GM21576 (cell line): ENCODE results near the gene CHD6.

ENCODE experiments used
- ATAC-seq: cut with Tn5 transposase; IDR thresholded peaks from one replicate; pipeline ENCODE4 v1.9.1; 2021; ENCODE audit warnings: mild to moderate bottlenecking, moderate library complexity; ENCODE audit not compliant: unreplicated experiment

Gene CHD6, protein sequence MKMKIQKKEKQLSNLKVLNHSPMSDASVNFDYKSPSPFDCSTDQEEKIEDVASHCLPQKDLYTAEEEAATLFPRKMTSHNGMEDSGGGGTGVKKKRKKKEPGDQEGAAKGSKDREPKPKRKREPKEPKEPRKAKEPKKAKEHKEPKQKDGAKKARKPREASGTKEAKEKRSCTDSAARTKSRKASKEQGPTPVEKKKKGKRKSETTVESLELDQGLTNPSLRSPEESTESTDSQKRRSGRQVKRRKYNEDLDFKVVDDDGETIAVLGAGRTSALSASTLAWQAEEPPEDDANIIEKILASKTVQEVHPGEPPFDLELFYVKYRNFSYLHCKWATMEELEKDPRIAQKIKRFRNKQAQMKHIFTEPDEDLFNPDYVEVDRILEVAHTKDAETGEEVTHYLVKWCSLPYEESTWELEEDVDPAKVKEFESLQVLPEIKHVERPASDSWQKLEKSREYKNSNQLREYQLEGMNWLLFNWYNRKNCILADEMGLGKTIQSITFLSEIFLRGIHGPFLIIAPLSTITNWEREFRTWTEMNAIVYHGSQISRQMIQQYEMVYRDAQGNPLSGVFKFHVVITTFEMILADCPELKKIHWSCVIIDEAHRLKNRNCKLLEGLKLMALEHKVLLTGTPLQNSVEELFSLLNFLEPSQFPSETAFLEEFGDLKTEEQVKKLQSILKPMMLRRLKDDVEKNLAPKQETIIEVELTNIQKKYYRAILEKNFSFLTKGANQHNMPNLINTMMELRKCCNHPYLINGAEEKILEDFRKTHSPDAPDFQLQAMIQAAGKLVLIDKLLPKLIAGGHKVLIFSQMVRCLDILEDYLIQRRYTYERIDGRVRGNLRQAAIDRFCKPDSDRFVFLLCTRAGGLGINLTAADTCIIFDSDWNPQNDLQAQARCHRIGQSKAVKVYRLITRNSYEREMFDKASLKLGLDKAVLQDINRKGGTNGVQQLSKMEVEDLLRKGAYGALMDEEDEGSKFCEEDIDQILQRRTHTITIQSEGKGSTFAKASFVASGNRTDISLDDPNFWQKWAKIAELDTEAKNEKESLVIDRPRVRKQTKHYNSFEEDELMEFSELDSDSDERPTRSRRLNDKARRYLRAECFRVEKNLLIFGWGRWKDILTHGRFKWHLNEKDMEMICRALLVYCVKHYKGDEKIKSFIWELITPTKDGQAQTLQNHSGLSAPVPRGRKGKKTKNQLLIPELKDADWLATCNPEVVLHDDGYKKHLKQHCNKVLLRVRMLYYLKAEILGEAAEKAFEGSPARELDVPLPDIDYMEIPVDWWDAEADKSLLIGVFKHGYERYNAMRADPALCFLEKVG (N-terminal part only)

DNA sequence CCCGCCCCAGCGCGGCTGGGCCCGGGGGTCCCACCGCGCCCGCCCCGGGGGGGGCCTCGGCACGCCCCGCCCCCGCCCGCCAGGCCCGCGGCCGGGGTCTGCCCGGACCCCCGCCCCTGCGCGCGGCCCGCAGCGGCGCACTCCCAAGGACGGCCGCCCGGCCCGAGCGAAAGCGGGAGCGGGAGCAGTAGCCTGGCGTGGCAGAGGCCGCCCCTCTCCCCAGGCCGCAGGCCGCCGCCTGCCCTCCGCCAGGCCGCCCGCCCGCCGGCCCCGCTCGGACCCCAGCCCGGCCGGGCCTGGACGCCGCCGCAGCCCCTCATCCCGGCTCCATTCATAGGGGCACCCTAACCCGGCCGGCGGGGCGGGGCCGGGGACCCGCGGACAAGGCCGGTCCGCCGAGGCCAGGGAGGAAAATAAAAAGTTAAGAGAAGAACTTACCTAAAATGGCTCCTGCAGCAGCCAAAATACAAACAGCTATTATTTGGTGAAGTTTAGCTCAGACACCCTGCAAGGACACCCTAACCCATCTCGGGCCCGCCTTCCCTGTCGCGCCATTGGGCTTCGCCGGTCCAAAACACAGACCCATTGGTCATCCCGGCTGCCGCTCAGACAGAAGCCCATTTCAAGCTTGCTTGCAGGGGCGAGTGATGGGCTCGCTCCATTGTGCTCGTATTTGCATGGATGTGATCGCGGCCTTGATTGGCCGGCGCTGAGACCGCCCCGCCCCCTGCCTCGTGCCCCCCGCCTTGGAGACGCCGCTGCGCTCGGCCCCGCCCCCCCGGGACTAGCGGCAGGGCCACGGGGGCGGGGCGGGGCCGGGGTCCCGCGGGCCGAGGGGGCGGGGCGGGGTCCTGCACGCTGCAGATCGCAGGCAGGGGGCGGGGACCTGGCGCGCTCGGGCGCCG is at the start of gene CHD6:
Gene CHD6 (minus strand): TSS at position 476 of the 905 bp plus-strand sequence. CDS start 67,040 bp downstream, outside the sequence.
- ATAC-seq = peak; percentile 99

DNA sequence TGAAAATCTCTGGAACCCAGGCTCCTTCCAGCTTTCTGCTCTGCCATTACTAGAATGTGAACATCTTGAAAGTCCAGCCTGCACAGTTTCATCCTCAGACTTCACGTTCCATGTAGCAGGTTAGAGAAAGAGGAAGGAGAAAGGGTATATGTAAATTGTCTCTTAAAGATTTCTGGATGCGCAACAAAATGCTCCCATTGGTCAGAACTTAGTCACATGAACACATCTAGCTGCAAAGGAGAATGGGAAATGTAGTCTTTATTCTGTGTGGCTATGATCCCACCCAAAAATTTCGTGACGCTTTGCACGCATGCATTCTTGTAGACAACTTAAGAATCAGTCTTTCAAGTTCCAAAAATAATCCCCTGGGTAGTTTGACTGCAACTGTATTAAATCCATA is 46.4 kb upstream of the CHD6 start:
- ATAC-seq = no peak

DNA sequence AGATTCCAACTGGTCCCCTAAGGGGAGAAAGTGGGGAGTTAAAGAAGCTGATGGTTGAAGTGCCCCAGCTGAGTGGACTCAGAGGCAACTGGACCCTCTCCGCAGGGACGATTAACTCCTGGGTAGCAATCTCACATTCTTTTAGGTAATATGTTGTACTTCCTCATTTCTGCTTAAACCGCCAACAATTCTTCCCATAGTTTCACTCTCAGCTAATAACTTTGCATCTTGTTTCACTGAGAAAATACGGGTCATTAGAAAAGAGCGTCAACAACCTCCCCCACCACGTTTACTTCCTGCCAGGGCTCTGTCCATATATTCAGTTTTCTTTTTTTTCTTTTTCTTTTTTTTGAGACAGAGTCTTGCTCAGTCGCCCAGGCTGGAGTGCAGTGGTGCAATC is 39.5 kb upstream of the CHD6 start:
- no peak for ATAC-seq

DNA sequence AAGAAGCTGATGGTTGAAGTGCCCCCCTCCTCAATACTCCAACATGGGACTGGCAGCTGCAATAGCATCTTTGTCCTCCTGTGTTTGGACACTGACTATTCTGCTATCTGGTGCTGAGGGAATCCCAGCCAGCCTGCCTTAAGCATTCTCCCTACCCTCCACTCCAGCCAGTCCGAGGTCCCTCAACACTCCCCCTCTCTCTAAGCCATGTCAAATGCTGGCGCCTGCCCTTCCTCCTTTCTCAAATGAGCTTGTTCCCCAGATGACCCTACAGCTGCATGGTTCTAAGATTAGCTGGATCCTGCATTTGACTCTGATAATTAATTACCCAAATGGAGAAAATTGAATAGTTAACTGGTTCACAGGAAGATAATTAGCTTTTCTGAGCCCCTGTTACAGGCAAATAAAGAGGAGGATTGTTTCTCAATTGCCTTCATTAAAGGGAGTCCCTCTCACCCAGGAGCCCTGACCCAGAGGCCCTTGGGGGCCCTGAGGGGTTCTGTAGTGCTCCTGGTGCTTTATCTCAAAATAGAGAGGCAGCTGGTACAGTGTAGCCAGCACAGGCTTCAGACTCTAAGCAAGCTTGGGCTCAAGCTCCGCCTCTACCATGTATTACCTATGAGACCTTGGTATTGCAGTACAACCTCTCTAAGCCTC is 37.9 kb upstream of the CHD6 start:
- ATAC-seq = no peak

DNA sequence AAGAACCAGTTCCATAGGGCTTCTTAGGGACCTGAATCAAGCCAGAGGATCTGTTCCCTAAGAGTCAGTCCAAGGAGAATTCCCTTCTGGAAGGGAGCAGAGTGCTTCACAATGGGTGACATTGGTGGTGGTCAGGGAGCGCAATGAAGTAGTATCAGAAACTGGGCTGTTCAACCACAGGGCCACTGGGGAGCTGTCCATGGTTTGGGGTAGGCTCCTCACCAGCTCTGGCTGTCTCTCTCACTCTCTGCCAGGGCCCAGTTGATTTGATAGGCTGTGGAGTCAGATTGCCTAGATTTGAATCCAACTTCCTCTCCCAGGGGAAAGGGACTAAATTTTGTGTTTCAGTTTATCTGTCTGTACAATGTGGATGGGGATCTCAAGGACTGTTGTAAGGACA is 36.7 kb upstream of the CHD6 start:
- ATAC-seq = no peak

DNA sequence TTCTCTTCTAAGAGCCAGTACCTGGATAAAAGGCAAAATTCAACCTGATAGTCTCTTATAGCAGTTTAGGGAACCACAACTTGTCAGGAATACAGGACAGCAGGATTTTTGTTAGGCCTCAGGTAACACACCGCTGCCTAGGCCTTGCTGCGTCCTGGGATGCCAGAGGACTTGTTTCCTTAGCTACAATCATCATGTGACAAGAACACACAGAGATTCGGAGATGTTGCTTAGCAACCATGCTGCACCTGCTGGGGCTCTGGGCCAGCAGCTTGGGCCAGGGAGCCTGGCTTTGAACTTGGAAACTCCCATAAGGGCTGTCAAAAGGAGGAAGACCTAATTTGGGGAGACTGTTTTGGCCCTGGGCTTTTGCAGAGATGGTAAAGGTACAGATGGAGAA is 36.1 kb upstream of the CHD6 start:
- no peak for ATAC-seq

DNA sequence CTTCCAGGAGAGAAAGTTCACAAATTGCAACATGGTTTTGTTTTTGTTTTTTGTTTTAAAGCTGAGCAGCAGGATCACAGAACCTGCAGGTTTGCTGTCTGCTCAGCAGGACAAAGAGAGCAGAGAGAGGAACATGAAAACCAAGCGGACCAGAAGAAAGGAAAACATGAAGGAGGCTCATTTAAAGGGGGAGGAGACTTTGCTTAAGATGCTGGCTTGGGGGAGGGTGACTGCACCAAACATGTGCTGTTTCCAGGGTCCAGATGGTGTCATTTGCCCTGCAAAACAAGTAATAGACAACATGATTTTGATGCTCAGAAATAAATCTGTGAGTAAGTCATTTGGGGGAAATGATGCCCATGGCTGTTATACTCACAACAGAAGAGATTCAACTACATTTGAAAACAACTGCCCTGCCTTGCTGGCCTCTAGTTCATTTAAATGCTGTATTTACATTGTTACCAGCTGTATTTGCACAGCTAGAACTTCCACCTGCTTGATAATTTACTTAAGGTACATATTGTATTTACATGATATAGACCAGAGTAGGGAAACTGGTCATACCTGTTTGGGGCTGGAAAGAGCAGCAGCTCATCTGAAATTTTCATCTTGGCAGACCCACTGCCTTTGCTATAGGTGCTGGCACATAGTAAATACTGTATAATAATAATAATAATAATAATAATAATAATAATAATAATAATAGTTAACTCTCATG is 32.2 kb upstream of the CHD6 start:
- ATAC-seq = no peak

DNA sequence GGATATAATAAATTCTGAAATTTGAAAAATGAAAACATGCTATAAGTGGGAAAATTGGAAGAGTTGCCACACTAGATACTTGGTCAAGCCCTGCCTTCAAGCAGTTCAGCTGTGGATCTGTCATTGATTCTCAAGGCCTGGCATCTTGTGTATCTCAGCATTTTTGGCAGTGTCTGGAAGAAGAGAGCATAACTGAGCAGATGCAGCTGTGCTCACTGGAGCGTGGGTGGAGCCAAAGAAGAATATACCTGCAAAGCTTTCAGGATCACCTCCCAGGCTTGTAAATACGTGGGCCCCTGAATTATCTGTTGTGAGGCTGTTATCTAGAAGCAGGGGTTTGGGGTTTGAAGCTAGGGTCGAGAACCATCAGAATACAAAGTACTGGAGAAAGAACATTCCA is 31.3 kb upstream of the CHD6 start:
- ATAC-seq = no peak

DNA sequence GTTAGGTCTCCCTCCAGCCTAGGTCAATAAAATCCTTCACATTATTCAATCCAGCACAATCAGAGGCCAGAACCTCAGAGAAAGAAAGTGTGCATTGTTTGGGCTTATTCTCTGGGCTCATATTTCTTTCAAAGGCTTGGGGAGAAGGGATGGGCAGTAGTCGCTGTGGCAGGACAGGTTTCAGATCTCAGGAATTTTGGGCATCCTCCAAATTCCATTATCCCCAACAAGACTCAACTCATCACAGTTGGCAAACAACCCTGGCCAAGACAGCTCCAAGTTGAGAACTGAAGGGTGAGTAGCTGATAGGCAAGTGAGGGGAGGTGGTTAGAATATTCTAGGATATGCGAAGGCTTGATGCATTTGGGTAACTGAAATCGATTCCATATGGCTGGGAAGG is 27.2 kb upstream of the CHD6 start:
- no peak for ATAC-seq

DNA sequence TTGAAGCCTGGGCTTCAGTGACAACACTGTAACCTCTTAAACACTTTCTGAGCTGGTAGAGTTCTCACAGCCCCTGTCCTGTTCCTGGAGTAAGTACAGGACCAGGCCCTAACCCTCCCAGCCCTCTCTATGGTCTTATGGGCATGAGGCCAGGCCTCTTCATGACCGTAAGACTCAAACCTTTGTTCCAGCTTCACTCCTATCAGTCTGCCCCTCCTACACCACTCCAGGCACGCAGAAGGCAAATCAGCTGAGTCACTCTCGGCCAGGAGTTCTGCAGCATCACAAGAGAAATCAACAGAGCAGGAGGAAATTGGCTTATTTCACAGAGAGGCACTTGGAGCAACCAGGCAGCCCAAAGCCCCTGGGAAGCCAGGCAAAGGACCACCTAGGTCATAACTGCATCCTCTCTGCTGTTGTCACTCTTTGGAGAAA is 25.3 kb upstream of the CHD6 start:
- ATAC-seq = no peak

DNA sequence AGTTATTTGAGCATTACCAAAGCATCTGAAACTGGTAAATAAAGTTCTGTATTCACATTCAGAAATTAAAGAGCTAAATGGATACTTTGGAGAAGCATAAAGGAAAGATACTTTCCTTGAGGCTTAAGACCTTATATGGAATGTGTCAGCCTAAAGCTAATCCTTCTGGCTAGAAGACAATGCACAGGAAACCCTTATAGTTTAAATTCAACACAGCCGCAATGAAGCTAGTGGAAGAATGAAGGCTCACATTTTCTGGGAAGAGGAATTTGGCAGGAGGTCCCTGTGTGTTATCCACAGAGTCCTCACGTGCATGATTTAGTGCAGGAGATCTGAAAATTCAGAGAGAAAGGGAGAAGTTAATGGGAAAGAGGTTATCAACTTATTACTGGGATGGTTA is 21.5 kb upstream of the CHD6 start:
- no peak for ATAC-seq

DNA sequence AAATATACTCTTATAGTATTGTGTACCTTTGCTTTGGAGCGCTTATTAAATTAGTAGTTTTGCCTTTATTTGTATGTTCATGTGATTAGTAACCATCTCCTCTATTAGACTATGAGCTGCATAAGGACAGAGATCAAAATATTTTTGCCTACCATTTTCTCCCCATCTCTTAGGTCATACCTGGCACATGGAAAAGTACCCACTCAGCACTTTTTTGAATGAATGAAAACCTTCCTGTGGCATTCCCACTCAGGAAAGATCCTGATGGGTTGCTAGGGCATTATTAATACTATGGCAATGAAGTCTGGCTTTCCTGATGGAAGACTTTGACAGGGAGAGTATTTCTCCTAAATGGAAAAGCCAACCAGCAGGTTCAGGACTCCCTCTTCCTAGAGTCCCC is 20.3 kb upstream of the CHD6 start:
- ATAC-seq = no peak

DNA sequence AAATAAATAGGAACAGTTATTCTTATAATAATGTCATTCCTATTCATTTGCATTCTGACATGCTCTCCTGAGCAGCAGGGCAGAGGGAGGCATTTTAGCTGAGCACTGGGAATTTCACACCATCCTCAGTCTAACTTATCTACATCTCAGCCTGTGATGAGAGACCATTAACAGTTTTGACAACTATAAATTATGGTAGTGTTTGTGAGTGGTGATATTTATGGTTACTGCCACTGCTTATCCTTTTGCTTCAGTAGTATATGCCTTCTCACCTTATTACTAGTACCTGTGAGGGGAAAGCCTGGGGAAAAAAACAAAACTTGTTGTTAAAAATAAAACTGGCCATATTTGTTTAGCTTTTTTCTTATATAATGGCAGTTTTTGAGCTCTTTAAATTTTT is 17.0 kb upstream of the CHD6 start:
- no peak for ATAC-seq

DNA sequence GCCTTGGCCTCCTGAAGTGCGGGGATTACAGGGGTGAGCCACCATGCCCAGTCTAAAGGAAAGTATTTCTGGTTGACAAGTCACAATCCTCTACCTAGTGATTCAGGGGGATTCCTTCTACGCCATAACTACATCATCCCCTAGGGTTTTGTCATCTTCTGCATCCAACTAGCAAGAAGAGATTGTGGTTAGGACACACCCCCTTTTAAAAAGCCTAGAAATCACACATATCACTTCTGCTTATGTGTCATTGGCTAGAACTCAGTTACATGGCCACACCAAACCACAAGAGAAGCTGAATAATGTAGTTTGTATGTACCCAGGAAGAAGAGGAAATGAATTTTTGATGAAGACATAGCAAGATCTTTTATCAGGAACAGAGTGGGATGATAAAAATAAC is 14.7 kb upstream of the CHD6 start:
- ATAC-seq = no peak

DNA sequence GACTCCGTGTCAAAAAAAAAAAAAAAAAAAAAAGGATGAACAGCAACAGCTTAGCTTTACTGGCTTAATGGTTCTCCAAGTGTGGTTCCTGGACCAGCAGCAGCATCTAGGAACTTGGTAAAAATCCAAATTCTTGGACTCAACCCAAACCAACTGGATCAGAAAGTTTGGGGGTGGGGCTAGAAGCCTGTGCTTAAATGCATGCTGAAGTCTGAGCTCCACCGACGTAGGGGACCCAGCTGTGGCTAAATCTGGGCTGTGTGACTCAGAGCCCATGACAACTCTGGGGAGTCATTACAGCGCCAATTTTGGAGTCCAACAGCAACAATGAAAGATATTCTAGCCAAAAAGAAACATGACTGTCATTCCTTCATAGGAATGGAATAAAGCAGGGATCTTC is 13.6 kb upstream of the CHD6 start:
- no peak for ATAC-seq

DNA sequence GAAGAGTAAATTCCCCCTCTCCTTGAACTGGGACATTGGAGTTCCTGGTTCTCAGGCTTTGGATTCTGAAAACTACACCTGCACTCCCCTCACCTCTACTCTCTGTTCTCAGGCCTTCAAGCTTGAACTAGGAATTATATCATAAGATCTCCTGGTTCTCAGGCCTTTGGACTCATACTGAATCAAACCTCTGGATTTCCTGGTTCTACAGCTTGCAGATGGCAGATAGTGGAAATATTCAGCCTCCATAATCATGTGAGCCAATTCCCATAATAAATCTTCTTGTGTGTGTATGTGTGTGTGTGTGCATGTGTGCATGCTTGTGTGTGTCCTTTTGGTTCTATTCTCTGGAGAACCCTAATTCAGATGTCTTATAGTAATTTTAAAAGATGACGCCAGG is 12.7 kb upstream of the CHD6 start:
- ATAC-seq = no peak

DNA sequence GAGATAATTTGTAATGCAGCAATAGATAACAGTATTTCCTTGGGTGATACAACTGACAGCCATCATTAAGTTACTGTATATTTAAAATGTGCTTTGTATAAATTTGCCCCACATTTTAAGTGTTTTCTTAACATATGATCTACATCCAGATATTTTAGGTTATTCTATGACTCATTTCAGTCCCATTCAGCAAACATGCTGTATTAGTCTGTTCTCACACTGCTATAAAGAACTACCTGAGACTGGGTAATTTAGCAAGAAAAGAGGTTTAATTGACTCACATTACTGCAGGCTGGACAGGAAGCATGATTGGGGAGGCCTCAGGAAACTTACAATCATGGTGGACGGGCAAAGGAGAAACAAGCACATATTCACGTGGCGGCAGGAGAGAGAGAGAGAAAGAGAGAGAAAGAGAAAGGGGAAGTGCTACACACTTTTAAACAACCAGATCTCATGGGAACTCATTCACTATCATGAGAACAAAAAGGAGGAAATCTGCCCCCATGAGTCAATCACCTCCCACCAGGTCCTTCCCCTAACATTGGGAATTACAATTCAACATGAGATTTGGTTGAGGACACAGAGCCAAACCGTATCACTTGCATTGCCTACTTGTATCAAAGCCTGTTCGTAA is 9.6 kb upstream of the CHD6 start:
- no peak for ATAC-seq

DNA sequence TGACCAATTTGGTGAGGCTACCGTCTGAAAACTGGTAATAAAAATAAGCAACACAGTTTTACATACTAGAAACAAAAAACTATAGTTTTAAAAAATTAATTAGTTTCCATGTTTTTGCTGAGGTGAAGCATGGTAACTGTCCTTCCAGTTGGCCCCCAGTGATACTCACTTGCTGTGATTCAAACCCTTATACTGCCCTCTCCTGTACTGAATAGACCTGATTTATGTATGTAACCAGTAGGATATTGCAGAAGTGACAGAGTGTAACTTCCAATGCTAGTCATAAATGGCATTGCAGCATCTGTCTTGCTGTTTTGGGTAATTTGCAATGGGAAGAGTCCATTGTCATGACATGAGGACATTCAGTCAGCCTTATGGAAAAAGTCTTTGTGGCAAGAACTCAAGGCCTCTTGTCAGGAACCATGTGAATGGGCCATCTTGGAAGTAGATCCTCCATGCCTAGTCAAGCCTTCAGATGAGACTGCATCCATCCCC is 8.9 kb upstream of the CHD6 start:
- no peak for ATAC-seq
